HEK293 (cell line): ENCODE results near the gene RYR2.

Experiments
- BCL11A ChIP-seq: fragments of 450-650 bp; formaldehyde crosslinking; IDR thresholded peaks from 2 replicates; pipeline ENCODE4 v1.5.1; 2016; ENCODE audit warnings: low read depth, missing biosample characterization, missing genetic modification characterization
- CTCF ChIP-seq: fragments of 450-650 bp; formaldehyde crosslinking; IDR thresholded peaks from 2 replicates; pipeline ENCODE4 v1.5.1; 2016; ENCODE audit warnings: missing biosample characterization, missing genetic modification characterization
- GLIS1 ChIP-seq: fragments of 450-650 bp; formaldehyde crosslinking; IDR thresholded peaks from 2 replicates; pipeline ENCODE4 v1.5.1; 2016; ENCODE audit warnings: missing biosample characterization, missing genetic modification characterization
- IKZF3 ChIP-seq: fragments of 450-650 bp; IDR thresholded peaks from 2 replicates; pipeline ENCODE4 v1.5.0; 2018; ENCODE audit warnings: missing biosample characterization, mild to moderate bottlenecking, missing genetic modification characterization, moderate library complexity
- KLF7 ChIP-seq: fragments of 450-650 bp; formaldehyde crosslinking; IDR thresholded peaks from 2 replicates; pipeline ENCODE4 v1.5.1; 2016; ENCODE audit warnings: missing biosample characterization, missing genetic modification characterization, borderline replicate concordance
- PRDM1 ChIP-seq: fragments of 450-650 bp; formaldehyde crosslinking; IDR thresholded peaks from 2 replicates; pipeline ENCODE4; 2016; ENCODE audit warnings: missing biosample characterization, missing genetic modification characterization
- SCRT1 ChIP-seq: fragments of 450-650 bp; formaldehyde crosslinking; IDR thresholded peaks from 2 replicates; pipeline ENCODE4 v1.5.1; 2016; ENCODE audit warnings: missing biosample characterization, missing genetic modification characterization, borderline replicate concordance
- SCRT2 ChIP-seq: fragments of 450-650 bp; formaldehyde crosslinking; IDR thresholded peaks from 2 replicates; pipeline ENCODE4 v1.5.1; 2016; ENCODE audit warnings: missing biosample characterization, missing genetic modification characterization
- SP7 ChIP-seq: fragments of 450-650 bp; formaldehyde crosslinking; IDR thresholded peaks from 2 replicates; pipeline ENCODE4 v1.5.1; 2016; ENCODE audit warnings: missing biosample characterization, missing genetic modification characterization
- TSHZ1 ChIP-seq: fragments of 450-650 bp; formaldehyde crosslinking; IDR thresholded peaks from 2 replicates; pipeline ENCODE4 v1.5.1; 2016; ENCODE audit warnings: missing biosample characterization, missing genetic modification characterization, borderline replicate concordance
- ZBTB1 ChIP-seq: fragments of 450-650 bp; formaldehyde crosslinking; IDR thresholded peaks from 2 replicates; pipeline ENCODE4 v1.5.1; 2016; ENCODE audit warnings: missing biosample characterization, missing genetic modification characterization
- ZFP69B ChIP-seq: fragments of 450-650 bp; formaldehyde crosslinking; IDR thresholded peaks from 2 replicates; pipeline ENCODE4 v1.5.1; 2016; ENCODE audit warnings: missing biosample characterization, missing genetic modification characterization
- ZIC2 ChIP-seq: fragments of 450-650 bp; formaldehyde crosslinking; IDR thresholded peaks from 2 replicates; pipeline ENCODE4 v1.5.1; 2016; ENCODE audit warnings: missing biosample characterization, missing genetic modification characterization
- ZNF133 ChIP-seq: fragments of 450-650 bp; formaldehyde crosslinking; IDR thresholded peaks from 2 replicates; pipeline ENCODE4 v1.5.1; 2016; ENCODE audit warnings: missing biosample characterization, missing genetic modification characterization
- ZNF155 ChIP-seq: fragments of 450-650 bp; formaldehyde crosslinking; IDR thresholded peaks from 2 replicates; pipeline ENCODE4 v1.5.1; 2016; ENCODE audit warnings: missing biosample characterization, missing genetic modification characterization
- ZNF157 ChIP-seq: fragments of 450-650 bp; formaldehyde crosslinking; IDR thresholded peaks from 2 replicates; pipeline ENCODE4 v1.5.1; 2016; ENCODE audit warnings: missing biosample characterization, missing genetic modification characterization
- ZNF16 ChIP-seq: fragments of 450-650 bp; formaldehyde crosslinking; IDR thresholded peaks from 2 replicates; pipeline ENCODE4 v1.5.1; 2016; ENCODE audit warnings: low read depth, missing biosample characterization, missing genetic modification characterization
- ZNF19 ChIP-seq: fragments of 450-650 bp; formaldehyde crosslinking; IDR thresholded peaks from 2 replicates; pipeline ENCODE4; 2016; ENCODE audit warnings: missing biosample characterization, missing genetic modification characterization, low read depth
- ZNF404 ChIP-seq: fragments of 450-650 bp; formaldehyde crosslinking; IDR thresholded peaks from 2 replicates; pipeline ENCODE4 v1.5.1; 2017; ENCODE audit warnings: missing biosample characterization, missing genetic modification characterization
- ZNF423 ChIP-seq: fragments of 450-650 bp; formaldehyde crosslinking; IDR thresholded peaks from 2 replicates; pipeline ENCODE4 v1.5.1; 2016; ENCODE audit warnings: missing biosample characterization, missing genetic modification characterization
- ZNF449 ChIP-seq: fragments of 450-650 bp; formaldehyde crosslinking; IDR thresholded peaks from 2 replicates; pipeline ENCODE4 v1.5.1; 2017; ENCODE audit warnings: missing biosample characterization, mild to moderate bottlenecking, missing genetic modification characterization, moderate library complexity
- ZNF473 ChIP-seq: fragments of 450-650 bp; formaldehyde crosslinking; IDR thresholded peaks from 2 replicates; pipeline ENCODE4 v1.5.1; 2017; ENCODE audit warnings: missing biosample characterization, missing genetic modification characterization
- ZNF585B ChIP-seq: fragments of 450-650 bp; formaldehyde crosslinking; IDR thresholded peaks from 2 replicates; pipeline ENCODE4 v1.5.1; 2016; ENCODE audit warnings: missing biosample characterization, missing genetic modification characterization
- ZNF610 ChIP-seq: fragments of 450-650 bp; formaldehyde crosslinking; IDR thresholded peaks from 2 replicates; pipeline ENCODE4 v1.5.1; 2016; ENCODE audit warnings: missing biosample characterization, missing genetic modification characterization, borderline replicate concordance
- ZNF621 ChIP-seq: fragments of 450-650 bp; formaldehyde crosslinking; IDR thresholded peaks from 2 replicates; pipeline ENCODE4 v1.5.1; 2017; ENCODE audit warnings: missing biosample characterization, missing genetic modification characterization
- ZNF623 ChIP-seq: fragments of 450-650 bp; formaldehyde crosslinking; IDR thresholded peaks from 2 replicates; pipeline ENCODE4 v1.5.1; 2016; ENCODE audit warnings: missing biosample characterization, missing genetic modification characterization
- ZNF658 ChIP-seq: fragments of 450-650 bp; formaldehyde crosslinking; IDR thresholded peaks from 2 replicates; pipeline ENCODE4; 2016; ENCODE audit warnings: missing biosample characterization, missing genetic modification characterization
- ZNF677 ChIP-seq: fragments of 450-650 bp; IDR thresholded peaks from 2 replicates; pipeline ENCODE4 v1.5.0; 2018; ENCODE audit warnings: missing biosample characterization, mild to moderate bottlenecking, missing genetic modification characterization, moderate library complexity
- ZNF777 ChIP-seq: fragments of 450-650 bp; formaldehyde crosslinking; IDR thresholded peaks from 2 replicates; pipeline ENCODE4 v1.5.1; 2017; ENCODE audit warnings: missing biosample characterization, missing genetic modification characterization, borderline replicate concordance
- ZNF785 ChIP-seq: fragments of 450-650 bp; formaldehyde crosslinking; IDR thresholded peaks from 2 replicates; pipeline ENCODE4 v1.5.1; 2016; ENCODE audit warnings: missing biosample characterization, missing genetic modification characterization
- ZNF843 ChIP-seq: fragments of 450-650 bp; formaldehyde crosslinking; IDR thresholded peaks from 2 replicates; pipeline ENCODE4 v1.5.1; 2016; ENCODE audit warnings: missing biosample characterization, missing genetic modification characterization
- ZSCAN23 ChIP-seq: fragments of 450-650 bp; formaldehyde crosslinking; IDR thresholded peaks from 2 replicates; pipeline ENCODE4 v1.5.1; 2016; ENCODE audit warnings: missing biosample characterization, missing genetic modification characterization
- ZXDB ChIP-seq: fragments of 450-650 bp; formaldehyde crosslinking; IDR thresholded peaks from 2 replicates; pipeline ENCODE4 v1.5.1; 2016; ENCODE audit warnings: missing biosample characterization, missing genetic modification characterization
- TF ChIP-seq, protein P1 (sequence below): fragments of 450-650 bp; formaldehyde crosslinking; IDR thresholded peaks from 2 replicates; pipeline ENCODE4 v1.5.1; 2016; ENCODE audit warnings: missing biosample characterization, missing genetic modification characterization
- TF ChIP-seq, protein P2 (sequence below): fragments of 450-650 bp; formaldehyde crosslinking; IDR thresholded peaks from 2 replicates; pipeline ENCODE4 v1.5.1; 2016; ENCODE audit warnings: missing biosample characterization, missing genetic modification characterization

RYR2 gene

DNA sequence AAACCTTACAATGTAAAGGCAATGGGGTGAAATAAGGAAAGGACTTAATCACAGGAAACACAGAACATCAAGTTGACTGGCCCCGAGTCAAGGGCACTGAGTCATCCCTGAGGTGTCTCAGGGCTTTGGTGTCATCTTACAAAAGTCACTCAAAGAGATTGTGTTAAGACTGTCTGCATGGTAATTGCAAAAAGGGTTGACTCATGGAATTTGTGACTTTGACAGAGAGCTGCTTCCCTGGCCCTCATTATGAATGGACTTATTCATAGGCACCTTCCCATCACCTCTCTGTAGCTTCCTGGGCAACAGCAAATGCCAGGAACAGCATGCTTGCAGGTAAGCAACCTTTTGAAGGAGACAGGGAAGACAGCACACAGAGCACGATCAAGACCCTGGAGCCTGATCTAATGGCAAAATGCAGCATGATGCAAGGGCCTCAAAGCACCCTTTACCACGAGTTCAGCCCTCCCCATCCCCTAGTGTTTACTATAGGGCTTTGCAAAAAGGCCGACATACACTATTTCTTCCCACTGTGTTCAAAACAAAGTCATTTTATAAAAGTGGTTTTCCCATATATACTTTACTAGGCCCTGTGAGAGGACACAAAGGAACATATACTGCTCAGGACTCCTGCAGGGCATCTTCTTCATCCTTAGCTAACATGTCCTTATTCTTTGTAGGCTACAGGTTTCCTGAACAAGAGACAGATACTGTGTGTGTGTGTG is 831.7 kb downstream of the RYR2 start (continued):
- TF ChIP-seq ZFP69B (0 out of 2 replicates have a peak, but pooled peaks have one; percentile 30), SCRT1 (no peak), ZNF623 (tag by site-specific recombination) (0 out of 2 replicates have a peak, but pooled peaks have one; percentile 20), BCL11A (tag by site-specific recombination) (no peak), ZSCAN23 (tag by site-specific recombination) (0 out of 2 replicates have a peak, but pooled peaks have one; percentile 27), ZNF16 (tag by site-specific recombination) (no peak), ZNF423 (tag by site-specific recombination) (no peak), ZNF585B (tag by site-specific recombination) (no peak), ZNF133 (no peak), SP7 (tag by site-specific recombination) (peak; percentile 89), SCRT2 (tag by site-specific recombination) (no peak), KLF7 (tag by site-specific recombination) (no peak), GLIS1 (tag by site-specific recombination) (no peak), ZNF404 (no peak), ZNF658 (tag by site-specific recombination) (no peak), ZNF473 (no peak), ZNF157 (tag by site-specific recombination) (no peak), ZNF777 (tag by site-specific recombination) (no peak), ZNF449 (tag by site-specific recombination) (no peak), ZNF610 (no peak), ZNF785 (no peak), ZNF843 (tag by site-specific recombination) (peak; percentile 28; the same call in 1 of the 2 replicates), ZNF155 (tag by site-specific recombination) (no peak), ZNF677 (tag by site-specific recombination) (no peak), TSHZ1 (tag by site-specific recombination) (peak; percentile 94; the same call in 1 of the 2 replicates), ZXDB (tag by site-specific recombination) (no peak), IKZF3 (tag by site-specific recombination) (no peak), ZNF621 (no peak), PRDM1 (peak; percentile 45; the same call in 1 of the 2 replicates), ZNF19 (tag by site-specific recombination) (no peak), CTCF (tag by site-specific recombination) (no peak), ZIC2 (tag by site-specific recombination) (no peak), ZBTB1 (no peak)
- TF ChIP-seq, protein P1, sequence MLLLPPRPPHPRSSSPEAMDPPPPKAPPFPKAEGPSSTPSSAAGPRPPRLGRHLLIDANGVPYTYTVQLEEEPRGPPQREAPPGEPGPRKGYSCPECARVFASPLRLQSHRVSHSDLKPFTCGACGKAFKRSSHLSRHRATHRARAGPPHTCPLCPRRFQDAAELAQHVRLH: no peak
- TF ChIP-seq, protein P2, sequence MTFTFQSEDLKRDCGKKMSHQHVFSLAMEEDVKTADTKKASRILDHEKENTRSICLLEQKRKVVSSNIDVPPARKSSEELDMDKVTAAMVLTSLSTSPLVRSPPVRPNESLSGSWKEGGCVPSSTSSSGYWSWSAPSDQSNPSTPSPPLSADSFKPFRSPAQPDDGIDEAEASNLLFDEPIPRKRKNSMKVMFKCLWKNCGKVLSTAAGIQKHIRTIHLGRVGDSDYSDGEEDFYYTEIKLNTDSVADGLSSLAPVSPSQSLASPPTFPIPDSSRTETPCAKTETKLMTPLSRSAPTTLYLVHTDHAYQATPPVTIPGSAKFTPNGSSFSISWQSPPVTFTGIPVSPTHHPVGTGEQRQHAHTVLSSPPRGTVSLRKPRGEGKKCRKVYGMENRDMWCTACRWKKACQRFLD: no peak
